Activated CD4-positive, alpha-beta T cell treated with anti-CD3 and anti-CD28 coated beads, Interleukin-2, amount 50 U/mL, for 1 hour (primary cell): ENCODE measurements around the gene SUSD6.
"Not testable (repeated sequence)": the region's sequence is repeated elsewhere in the genome, so short reads cannot be mapped to it uniquely, and the experiment has no call there.

Source experiments
- DNase-seq: peaks from one replicate; pipeline ENCODE4 v3.0.0-alpha.2; 2020

SUSD6 gene

GRCh38 chr14:69698572-69698971 is 87.2 kb downstream of the SUSD6 start:
- DNase-seq = no peak

- not testable (repeated sequence) for DNase-seq
These were observed 87.8 kb downstream of the SUSD6 start for GRCh38 chr14:69699243-69699642.

GRCh38 chr14:69699748-69700303 is 88.4 kb downstream of the SUSD6 start:
- DNase-seq = no peak

GRCh38 chr14:69700575-69700974 is 89.2 kb downstream of the SUSD6 start:
- DNase-seq = no peak

DNA sequence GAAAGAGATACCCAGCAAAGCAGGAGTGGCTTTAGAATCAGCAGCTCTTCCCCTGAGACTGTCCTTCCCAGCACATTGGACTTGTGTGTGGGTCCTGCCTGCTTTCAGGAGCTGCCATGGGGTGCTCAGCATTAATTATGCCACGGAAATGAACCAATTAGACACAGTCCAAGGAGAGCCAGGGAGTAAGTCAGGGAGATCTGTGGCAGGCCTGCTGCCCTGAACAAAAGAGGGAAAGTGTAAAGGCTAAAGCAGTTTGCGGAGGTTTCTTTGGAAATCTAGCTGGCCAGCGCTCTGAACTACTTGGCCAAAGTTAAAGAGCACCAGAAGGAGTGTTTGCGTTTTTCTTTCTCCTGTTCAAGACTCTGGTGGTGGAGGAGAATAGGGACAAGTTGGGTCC is 89.9 kb downstream of the SUSD6 start:
- DNase-seq = no peak

DNA sequence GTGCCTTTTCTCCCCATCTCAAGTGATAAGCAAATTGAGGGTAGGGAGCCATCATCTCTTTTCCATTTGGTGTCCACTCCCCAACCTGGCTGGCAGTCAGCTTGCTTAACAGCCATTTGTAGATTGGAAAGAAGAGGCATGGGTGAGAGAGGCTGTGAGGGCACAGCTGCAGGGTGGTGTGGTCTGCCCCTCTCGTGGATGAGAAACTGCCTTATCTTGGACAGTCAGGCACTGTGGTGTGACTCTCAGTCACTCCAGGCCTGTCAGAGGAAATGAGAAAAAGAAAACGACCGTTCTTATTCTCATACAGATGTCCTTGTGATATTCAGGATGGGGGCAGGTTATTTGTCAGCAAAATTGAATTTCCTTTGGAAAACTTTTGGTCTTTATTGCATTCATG is 90.5 kb downstream of the SUSD6 start:
- no peak for DNase-seq

DNA sequence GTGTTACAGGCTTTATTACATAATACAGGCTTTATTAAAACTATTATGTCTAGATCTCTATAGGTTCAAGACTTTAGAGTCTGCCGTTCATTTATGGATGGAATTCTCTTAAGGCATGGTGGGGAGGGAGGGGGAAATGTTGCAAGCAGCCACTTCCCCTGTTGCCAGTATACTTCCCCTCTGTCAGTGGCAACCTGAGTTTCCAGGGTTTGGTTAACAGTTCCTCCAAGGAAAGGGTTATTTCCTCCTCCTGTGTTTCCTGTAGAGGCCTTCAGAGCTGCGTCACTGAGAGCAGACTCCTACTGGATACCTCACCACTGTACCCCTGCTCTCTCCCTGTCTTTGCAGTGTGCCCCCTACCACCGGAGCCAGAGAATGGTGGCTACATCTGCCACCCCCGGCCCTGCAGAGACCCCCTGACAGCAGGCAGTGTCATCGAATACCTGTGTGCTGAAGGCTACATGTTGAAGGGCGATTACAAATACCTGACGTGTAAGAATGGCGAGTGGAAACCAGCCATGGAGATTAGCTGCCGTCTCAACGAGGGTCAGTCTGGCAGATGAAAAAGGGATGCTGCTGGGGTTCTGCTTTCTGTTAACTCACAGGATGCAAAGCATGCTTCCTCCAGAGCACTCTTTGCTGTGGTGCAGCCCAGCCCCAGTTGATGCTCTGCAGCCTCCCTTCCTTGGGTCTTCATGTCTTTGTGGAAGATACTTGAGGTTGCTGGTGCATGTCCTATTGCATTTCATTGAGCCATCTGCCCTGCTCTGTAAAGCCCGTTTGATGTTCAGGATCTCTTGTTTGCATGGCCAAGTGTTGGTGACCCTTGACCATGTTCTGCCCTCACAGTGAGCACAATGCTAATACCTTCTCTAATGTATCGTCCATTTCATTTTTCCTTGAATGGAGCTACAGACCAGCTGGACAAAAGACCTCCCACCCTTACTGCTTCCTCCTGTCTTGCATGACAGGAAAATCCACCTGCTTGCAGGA is 91.9 kb downstream of the SUSD6 start:
- no peak for DNase-seq

DNA sequence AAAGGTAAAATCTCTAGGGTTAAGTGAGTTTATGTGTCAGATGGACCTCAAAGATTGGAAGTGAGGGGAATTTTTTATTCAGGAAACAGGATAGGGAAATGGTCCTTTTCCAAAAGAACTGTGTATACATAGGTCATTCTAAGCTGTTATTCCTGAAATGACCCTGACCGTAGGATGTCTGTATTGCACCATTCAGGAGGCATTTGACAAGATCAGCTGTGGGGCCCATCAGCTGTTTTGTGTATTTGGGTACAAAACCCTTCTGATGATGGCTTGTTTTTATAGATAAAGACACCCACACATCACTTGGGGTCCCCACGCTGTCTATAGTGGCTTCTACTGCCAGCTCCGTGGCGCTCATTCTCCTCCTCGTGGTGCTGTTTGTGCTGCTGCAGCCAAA is 92.9 kb downstream of the SUSD6 start:
- no peak for DNase-seq

DNA sequence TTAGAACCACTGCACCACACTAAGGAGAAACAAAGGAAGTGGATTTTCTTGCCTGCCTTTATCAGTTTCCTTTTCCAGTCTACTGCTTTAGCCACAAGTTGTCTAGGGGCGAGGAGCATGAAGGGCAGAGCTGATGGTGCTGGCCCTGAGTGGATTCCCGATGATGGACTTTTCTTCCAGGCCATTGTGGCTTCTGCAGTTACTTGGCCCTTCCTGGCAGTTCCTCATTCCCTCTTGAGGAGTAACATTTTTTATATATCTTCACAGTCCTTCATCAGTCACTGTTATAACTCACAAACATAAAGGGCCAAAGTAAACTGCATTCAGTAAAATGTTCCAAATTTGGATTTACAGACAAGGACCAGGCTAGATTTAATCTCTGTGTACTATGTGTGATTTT is 94.3 kb downstream of the SUSD6 start:
- no peak for DNase-seq

DNA sequence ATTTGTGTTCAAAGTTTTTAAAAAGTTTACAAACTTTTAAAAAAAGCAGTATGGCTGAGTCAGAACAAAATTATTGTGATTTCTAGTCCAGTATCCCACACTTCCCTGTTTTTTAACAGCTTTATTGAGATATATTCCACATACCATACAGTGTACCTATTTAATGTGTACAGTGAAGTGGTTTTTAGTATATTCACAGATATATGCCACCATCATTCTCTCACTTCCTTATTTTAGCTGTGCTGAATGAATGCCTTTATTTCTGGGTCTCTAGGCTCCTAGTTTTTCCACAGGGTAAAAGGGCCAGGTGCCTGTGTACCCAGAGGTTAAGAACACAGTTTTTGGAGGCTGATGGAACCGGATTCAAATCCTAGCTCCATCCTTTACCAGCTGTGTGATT is 96.7 kb downstream of the SUSD6 start:
- no peak for DNase-seq

GRCh38 chr14:69708586-69709560 is 97.5 kb downstream of the SUSD6 start:
- peak; percentile 36 for DNase-seq

- no peak for DNase-seq
These were observed 99.0 kb downstream of the SUSD6 start for GRCh38 chr14:69710378-69710777.

- no peak for DNase-seq
These were observed 99.7 kb downstream of the SUSD6 start for GRCh38 chr14:69711065-69711464.

DNA sequence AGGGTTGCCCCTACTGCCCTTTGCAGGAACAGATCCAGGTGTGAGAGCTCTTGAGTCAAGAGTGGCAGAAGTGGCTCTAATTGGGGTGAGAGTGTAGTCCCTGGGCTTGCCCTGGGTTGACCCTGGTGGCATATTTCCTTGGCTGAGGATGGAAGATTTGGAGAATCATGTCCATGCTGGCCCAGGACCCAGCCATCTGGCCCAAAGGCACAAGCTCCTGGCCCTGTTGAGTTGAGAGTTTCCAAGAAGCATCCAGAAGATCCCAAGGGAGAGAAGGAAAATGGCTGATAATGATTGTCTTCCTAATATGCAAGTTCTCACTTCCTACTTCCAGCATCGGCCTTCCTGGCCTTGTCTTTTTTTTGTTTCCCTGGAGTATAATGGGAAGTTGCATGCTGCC is 100.1 kb downstream of the SUSD6 start:
- no peak for DNase-seq

GRCh38 chr14:69711881-69712560 is 100.6 kb downstream of the SUSD6 start:
- DNase-seq = no peak

DNA sequence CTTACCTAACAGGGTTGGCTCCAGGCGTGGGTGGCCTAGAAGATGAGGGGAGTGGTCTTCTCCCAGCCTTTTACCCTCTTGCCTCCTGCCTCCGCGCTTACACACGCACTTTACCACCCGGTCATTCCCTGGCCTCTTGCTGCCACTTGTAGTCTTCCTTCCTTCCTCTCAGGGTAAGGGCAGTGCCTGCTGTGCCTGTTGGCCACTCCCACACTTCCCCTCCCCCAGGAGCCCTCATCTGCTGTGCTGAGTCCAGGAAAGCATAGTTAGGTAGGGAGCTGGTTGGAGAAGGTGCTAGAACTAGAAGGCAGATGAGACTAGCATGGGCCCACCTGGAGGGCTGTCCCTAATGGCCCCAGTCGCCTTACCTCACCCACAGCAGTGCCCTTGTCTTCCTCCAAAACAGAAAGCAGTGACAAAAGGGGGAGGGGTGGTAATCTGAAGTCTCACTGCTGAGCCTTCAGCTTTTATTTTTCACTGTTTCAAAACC is 101.2 kb downstream of the SUSD6 start:
- DNase-seq = no peak

GRCh38 chr14:69713209-69713781 is 101.9 kb downstream of the SUSD6 start:
- no peak for DNase-seq

DNA sequence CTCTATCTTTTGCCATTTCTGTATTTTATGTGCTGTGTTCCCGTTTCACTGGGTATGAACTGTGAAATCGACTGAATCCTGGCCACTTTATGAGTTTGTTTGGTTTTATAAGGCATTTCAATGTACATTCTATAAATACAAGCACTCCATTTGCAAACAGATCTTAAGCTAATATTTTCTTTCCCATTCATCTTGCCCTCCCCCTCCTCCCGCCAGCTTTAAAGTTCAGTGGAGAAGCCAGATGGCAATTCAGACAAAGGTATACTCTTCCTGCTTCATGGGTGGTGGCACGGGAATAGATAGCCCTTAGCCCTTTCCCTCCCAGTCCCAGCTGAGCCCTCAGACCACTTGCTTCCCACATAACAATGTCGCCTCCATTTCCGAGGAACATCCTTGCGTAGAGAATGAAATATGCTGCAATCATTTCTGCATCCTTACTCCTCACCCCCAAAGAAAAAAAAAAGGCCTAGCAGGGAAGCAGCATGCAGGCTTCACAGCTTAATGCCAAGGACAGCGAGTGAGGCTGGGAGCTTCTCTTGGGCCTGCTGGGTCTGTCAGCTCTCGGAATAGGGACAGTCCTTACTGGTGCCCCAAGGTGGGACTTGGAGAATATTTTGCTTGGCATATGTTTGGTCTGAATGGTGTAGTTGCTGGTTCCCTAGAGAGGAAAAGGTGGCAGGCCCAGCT is 102.7 kb downstream of the SUSD6 start:
- DNase-seq = no peak

- DNase-seq = no peak
These were observed 104.5 kb downstream of the SUSD6 start for GRCh38 chr14:69715725-69716477.

DNA sequence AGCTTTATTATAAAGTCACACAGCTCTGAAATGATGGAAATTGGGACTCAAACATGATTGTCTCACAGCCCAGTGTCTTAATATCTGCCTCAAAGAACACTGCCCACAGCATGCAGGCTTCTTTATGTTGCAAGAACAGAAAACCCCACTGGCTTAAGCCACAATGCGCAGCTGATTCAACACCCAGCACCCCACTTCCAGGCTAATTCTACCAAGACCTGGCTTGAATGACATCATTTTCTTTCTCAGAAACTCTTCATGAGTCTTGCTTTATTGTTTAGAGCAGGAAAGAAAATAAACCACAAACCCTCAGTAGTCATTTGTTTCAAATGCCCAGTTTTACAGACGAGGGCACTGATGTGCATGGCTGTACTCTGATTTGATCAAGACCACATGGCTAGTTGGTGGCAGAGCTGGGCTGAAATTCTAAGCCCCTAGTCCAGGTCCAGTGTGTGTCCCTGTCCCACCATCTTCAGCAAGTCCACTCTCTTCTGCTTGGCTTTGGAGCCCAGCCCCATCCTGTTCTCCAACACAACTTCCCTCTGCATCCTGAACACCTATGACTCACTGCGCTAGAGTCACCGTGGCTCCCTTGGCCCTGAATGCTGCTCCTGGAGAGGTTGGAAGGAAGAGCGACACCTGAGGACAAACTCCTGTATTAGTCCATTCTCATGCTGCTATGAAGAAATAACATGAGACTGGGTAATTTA is 105.2 kb downstream of the SUSD6 start:
- peak; percentile 13 for DNase-seq
